H1 (cell line): ENCODE results near the gene MXRA8. TPM values are rescaled to one million over a fixed set of nuclear protein-coding genes. Genes with fewer than 3 reads are reported as not detected.

Experiments used
- ATF3 ChIP-seq: IDR thresholded peaks from 2 replicates; pipeline ENCODE4 v1.6.1; 2011; ENCODE audit warnings: low read depth, mild to moderate bottlenecking, low read length; ENCODE audit not compliant: insufficient read depth
- CREB1 ChIP-seq: IDR thresholded peaks from 2 replicates; pipeline ENCODE4 v1.6.1; 2012; ENCODE audit warnings: inconsistent platforms
- SUZ12 ChIP-seq: fragments of 200-600 bp; sonication (generic); IDR thresholded peaks from 2 replicates; pipeline ENCODE4 v1.6.1; 2012; ENCODE audit warnings: mild to moderate bottlenecking, inconsistent platforms, low read length, moderate library complexity, mixed read lengths
- USF2 ChIP-seq: IDR thresholded peaks from 2 replicates; pipeline ENCODE4 v1.6.1; 2011; ENCODE audit warnings: low read length, improper control_type of control experiment
- polyA plus RNA-seq, 7 experiments: library from polyadenylated mRNA; depleted of rRNA in 3 of 7; stranded (reverse) in 5 of 7; unstranded in 2 of 7; fragments of >200 nt in 5 of 7; fragments of 200-250 nt in 2 of 7; gene quantifications; 1 replicate in 5 of 7; 2 replicates in 1 of 7; 4 replicates in 1 of 7; pipeline versions ENCODE4 v1.2.1 to v1.2.3, GENCODE V29; 2011 to 2013; ENCODE audit warnings: missing spikeins in 2 of 7, mixed read lengths in 2 of 7
- total RNA-seq: library from RNA; stranded (reverse); fragmentation: NEBNext Ultra II Directional; extraction: Animal tissue kit (Norgen Biotek cat#: 25700); gene quantifications from 2 replicates; pipeline ENCODE4 v1.2.1, GENCODE V29; 2021

Gene MXRA8
- total and polyA plus RNA-seq, 2 of the 8 experiments (the other 6 are each of a cell fraction or from before 2014, with no cell fraction given): 10.5 to 17.2 TPM

- TF ChIP-seq USF2 (no peak), ATF3 (no peak), CREB1 (no peak), SUZ12 (no peak)
Observed at GRCh38 chr1:1373051-1373814, 14.9 kb upstream of the MXRA8 start (continued).
